KMS-11 (cell line): ENCODE measurements around the gene TEN1.

Experiments used
- H2AFZ ChIP-seq: fragments of 200-600 bp; sonication (generic); 2 replicates; pipeline ENCODE4 v1.6.1; 2016; ENCODE audit warnings: antibody characterized with exemption, mixed run types, low read depth
- H3K27ac ChIP-seq: fragments of 200-600 bp; sonication (generic); 2 replicates; pipeline ENCODE4 v1.6.1; 2016; ENCODE audit warnings: mild to moderate bottlenecking, mixed run types
- H3K27me3 ChIP-seq: fragments of 200-600 bp; sonication (generic); 2 replicates; pipeline ENCODE4 v1.6.1; 2017; ENCODE audit warnings: mild to moderate bottlenecking, low read depth, mixed run types, moderate library complexity; ENCODE audit not compliant: insufficient read depth
- H3K36me3 ChIP-seq: fragments of 200-600 bp; sonication (generic); 2 replicates; pipeline ENCODE4 v1.6.1; 2017; ENCODE audit warnings: mild to moderate bottlenecking, mixed run types; ENCODE audit not compliant: insufficient read depth
- H3K4me1 ChIP-seq: fragments of 200-600 bp; sonication (generic); 2 replicates; pipeline ENCODE4 v1.6.1; 2016; ENCODE audit warnings: mild to moderate bottlenecking, low read depth, mixed run types; ENCODE audit not compliant: poor library complexity, severe bottlenecking
- H3K4me2 ChIP-seq: fragments of 200-600 bp; sonication (generic); 2 replicates; pipeline ENCODE4 v1.7.0; 2016; ENCODE audit warnings: mild to moderate bottlenecking, mixed run types
- H3K4me3 ChIP-seq: fragments of 200-600 bp; sonication (generic); IDR thresholded peaks from 2 replicates; pipeline ENCODE4 v1.6.1; 2017; ENCODE audit warnings: low read depth, low read length, mixed read lengths; ENCODE audit not compliant: insufficient read depth
- H3K79me2 ChIP-seq: fragments of 200-600 bp; sonication (generic); 2 replicates; pipeline ENCODE4 v1.6.1; 2016; ENCODE audit warnings: low read depth, mixed run types; ENCODE audit not compliant: insufficient read depth
- H3K9ac ChIP-seq: fragments of 200-600 bp; sonication (generic); 2 replicates; pipeline ENCODE4 v1.6.1; 2016; ENCODE audit warnings: mild to moderate bottlenecking, mixed run types
- H4K20me1 ChIP-seq: fragments of 200-600 bp; sonication (generic); 2 replicates; pipeline ENCODE4 v1.6.1; 2016; ENCODE audit warnings: mild to moderate bottlenecking, mixed run types; ENCODE audit not compliant: insufficient read depth
- TF ChIP-seq, protein P1 (sequence below): fragments of 200-600 bp; sonication (generic); conservative IDR thresholded peaks from 2 replicates; pipeline ENCODE4 v1.6.1; 2017; ENCODE audit warnings: low read depth, mild to moderate bottlenecking, antibody characterized with exemption, low read length, moderate library complexity, mixed read lengths

TEN1 gene

DNA sequence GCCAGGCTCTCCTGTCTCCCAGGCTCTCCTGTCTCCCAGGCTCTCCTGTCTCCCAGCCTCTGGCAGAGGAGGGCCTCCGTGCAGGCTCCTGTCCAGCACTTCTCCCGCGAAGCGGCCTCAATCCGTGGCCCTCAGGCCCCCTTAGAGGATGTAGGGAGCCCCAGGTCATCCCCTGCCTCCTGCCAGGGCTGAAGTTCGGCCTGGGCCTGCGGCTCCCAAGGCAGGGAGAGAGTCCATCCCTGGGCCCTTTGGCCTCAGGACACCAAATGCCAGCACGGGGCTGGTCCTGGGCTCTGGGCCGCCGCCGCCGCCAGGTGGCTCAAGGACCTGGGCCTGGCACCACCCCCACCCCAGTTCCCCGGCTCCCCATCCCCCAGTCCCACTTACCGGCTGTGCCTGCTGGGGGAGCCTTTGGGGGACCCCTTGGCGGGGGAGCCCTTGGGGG is 47.7 kb downstream of the TEN1 start:
- Histone ChIP-seq H3K79me2 (no peaks in the 10 kb centered on the region), H3K9ac (no peak overlapping the region), H3K4me3 (no peak overlapping the region), H3K27me3 (no peaks in the 10 kb centered on the region; the same call in 1 of the 2 replicates), H2AFZ (no peak overlapping the region), H3K4me2 (no peak overlapping the region), H3K4me1 (no peaks in the 10 kb centered on the region), H3K36me3 (no peaks in the 10 kb centered on the region), H3K27ac (no peak overlapping the region), H4K20me1 (no peaks in the 10 kb centered on the region)
- TF ChIP-seq, protein P1, sequence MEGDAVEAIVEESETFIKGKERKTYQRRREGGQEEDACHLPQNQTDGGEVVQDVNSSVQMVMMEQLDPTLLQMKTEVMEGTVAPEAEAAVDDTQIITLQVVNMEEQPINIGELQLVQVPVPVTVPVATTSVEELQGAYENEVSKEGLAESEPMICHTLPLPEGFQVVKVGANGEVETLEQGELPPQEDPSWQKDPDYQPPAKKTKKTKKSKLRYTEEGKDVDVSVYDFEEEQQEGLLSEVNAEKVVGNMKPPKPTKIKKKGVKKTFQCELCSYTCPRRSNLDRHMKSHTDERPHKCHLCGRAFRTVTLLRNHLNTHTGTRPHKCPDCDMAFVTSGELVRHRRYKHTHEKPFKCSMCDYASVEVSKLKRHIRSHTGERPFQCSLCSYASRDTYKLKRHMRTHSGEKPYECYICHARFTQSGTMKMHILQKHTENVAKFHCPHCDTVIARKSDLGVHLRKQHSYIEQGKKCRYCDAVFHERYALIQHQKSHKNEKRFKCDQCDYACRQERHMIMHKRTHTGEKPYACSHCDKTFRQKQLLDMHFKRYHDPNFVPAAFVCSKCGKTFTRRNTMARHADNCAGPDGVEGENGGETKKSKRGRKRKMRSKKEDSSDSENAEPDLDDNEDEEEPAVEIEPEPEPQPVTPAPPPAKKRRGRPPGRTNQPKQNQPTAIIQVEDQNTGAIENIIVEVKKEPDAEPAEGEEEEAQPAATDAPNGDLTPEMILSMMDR, result no peak

DNA sequence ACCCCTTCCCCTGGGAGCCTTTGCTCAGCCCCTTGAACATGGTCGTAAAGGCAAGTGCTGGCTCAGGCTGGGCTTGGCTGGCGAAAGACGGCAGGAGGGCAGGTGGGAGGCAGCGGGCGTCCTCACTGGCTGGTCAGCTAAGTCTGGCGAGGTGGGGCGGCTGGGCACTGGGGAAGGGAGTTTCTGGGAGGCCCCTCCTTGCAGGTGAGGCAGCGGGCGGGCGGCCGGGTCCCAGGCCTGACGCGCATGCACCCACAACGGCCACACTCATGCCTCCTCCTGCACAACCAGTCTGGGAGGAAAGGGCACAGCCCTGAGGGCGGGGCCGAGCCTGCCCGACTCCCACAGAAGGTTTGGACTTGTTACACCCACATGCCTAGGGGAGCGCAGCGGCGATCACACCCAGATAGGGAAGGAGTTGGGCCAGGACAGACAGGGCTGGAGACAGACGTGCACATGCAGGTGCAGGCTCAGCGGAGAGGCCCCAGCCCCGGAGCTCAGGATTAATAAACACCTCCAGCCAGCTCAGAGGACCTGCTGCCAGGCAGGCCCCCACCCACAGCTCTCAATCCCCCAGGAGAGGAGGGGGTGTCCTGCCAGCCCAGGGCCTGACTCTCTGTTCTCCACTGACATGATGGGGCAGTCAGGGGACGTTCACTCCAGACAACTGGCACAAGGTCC is 48.3 kb downstream of the TEN1 start, which contains the start of gene EVPL:
Gene EVPL (minus strand): TSS at position 148 of the 681 bp plus-strand sequence. CDS start 108 bp downstream, at position 40.
- no peaks in the 10 kb centered on the region for H3K36me3 ChIP-seq
- H3K9ac ChIP-seq, result no peak within 1 kb of the TSS
- no peak within 1 kb of the TSS for H2AFZ ChIP-seq
- TF ChIP-seq, protein P1, result no peak
- H3K4me2 ChIP-seq, result no peak within 1 kb of the TSS
- no peaks in the 10 kb centered on the region for H3K79me2 ChIP-seq
- H3K27me3 ChIP-seq, result no peaks in the 10 kb centered on the region; the same call in 1 of the 2 replicates
- H3K4me3 ChIP-seq, result no peak within 1 kb of the TSS
- H3K27ac ChIP-seq, result no peak within 1 kb of the TSS
- no peaks in the 10 kb centered on the region for H3K4me1 ChIP-seq
- H4K20me1 ChIP-seq, result no peaks in the 10 kb centered on the region

DNA sequence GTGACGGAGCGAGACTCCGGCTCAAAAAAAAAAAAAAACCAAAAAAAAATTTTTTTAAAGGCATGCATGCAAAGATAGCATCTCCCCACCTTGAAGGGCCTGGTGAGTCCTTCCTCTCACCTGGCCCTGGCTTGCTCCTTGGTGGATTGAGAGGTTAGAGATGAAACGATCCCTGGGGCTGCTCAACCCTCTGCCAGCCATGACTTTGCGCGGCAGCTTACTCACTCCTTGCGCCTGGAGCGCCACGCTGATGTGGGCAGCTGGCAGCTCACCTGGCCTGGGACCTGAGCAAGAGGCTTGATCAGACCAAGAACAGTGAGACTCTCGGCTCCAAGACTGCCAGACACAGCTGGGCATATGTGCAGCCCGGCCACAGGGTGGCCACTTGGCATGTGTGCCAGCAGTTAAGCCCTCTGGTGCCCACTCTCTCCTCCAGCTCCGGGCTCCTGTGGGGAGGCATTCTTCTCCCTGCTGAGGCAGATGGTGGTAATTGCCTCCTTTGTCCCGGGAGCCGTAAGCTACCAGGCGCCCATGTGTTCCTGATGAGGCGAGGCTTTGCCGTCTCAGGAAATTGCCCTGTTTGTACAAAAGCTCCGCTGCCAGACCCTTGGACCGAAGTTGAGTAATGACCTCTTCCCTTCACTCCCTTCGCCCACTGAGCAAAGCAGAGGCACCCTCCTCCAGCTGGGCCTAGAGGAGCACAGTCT is 53.2 kb downstream of the TEN1 start:
- Histone ChIP-seq H3K27ac (no peak overlapping the region), H3K4me1 (no peaks in the 10 kb centered on the region), H3K27me3 (no peaks in the 10 kb centered on the region), H3K36me3 (no peaks in the 10 kb centered on the region), H2AFZ (no peak overlapping the region), H3K79me2 (no peaks in the 10 kb centered on the region), H3K9ac (no peak overlapping the region), H3K4me3 (no peak overlapping the region), H3K4me2 (no peak overlapping the region), H4K20me1 (no peaks in the 10 kb centered on the region)
- TF ChIP-seq, protein P1, result no peak

DNA sequence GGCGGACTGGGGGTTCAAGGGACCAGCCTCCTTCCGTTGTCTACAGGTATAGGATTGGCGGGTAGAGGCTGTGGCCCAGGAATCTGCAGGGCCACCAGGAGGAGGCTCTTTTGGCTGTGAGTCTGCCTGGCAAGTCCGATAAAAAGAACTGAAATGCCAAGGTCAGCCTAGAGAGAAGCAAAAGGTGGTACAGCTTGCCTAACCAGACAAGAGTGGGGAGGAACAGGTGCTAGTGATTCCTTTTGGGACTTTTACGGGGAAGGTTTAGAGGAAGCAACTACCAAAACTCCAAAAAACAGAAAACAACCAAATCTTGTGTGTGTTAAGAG is 53.7 kb downstream of the TEN1 start:
- H3K4me2 ChIP-seq, result no peak overlapping the region
- TF ChIP-seq, protein P1, result no peak
- no peaks in the 10 kb centered on the region for H3K4me1 ChIP-seq
- H3K27me3 ChIP-seq, result no peaks in the 10 kb centered on the region
- H2AFZ ChIP-seq, result no peak overlapping the region
- H3K27ac ChIP-seq, result no peak overlapping the region
- no peak overlapping the region for H3K9ac ChIP-seq
- no peaks in the 10 kb centered on the region for H3K79me2 ChIP-seq
- no peaks in the 10 kb centered on the region for H4K20me1 ChIP-seq
- no peaks in the 10 kb centered on the region for H3K36me3 ChIP-seq
- H3K4me3 ChIP-seq, result no peak overlapping the region
